Keratinocyte (primary cell): ENCODE results near the gene TSPAN11. TPM values are rescaled to one million over a fixed set of nuclear protein-coding genes. Genes with fewer than 3 reads are reported as not detected.

Experiments used
- DNase-seq: peaks from one replicate; pipeline ENCODE4 v3.0.0-alpha.2; 2011; ENCODE audit warnings: low read depth, missing footprints, low spot score
- FAIRE-seq: peaks from 2 replicates; lab custom pipeline; 2011; peaks lifted over from hg19 to GRCh38; lab: Jason Lieb, UNC
- H2AFZ ChIP-seq: 2 replicates; pipeline ENCODE4 v1.6.0; 2012; ENCODE audit warnings: low read length, control low read depth, inconsistent platforms; ENCODE audit not compliant: control insufficient read depth
- H3K27ac ChIP-seq: 2 replicates; pipeline ENCODE4 v1.5.1; 2011; ENCODE audit warnings: low read length; ENCODE audit not compliant: control insufficient read depth, insufficient read depth
- H3K27me3 ChIP-seq: 3 replicates; pipeline ENCODE4 v1.6.0; 2011; ENCODE audit warnings: low read length; ENCODE audit not compliant: control insufficient read depth, insufficient read depth; ENCODE audit errors: extremely low read depth
- H3K36me3 ChIP-seq, 2 experiments: 2 replicates in 1 of 2; 3 replicates in 1 of 2; pipeline ENCODE4 v1.5.1; 2011; ENCODE audit warnings: low read length in 2 of 2, mild to moderate bottlenecking in 1 of 2; ENCODE audit not compliant: control insufficient read depth in 2 of 2, insufficient read depth in 2 of 2; ENCODE audit errors: extremely low read depth in 1 of 2
- H3K4me1 ChIP-seq: 3 replicates; pipeline ENCODE4 v1.5.1; 2011; ENCODE audit warnings: low read length; ENCODE audit not compliant: control insufficient read depth, insufficient read depth; ENCODE audit errors: extremely low read depth
- H3K4me2 ChIP-seq: 3 replicates; pipeline ENCODE4 v1.6.0; 2011; ENCODE audit warnings: low read depth, low read length; ENCODE audit not compliant: control insufficient read depth, insufficient read depth; ENCODE audit errors: extremely low read depth
- H3K4me3 ChIP-seq, 3 experiments: fragments of 200-600 bp in 1 of 3; sonication (generic) in 1 of 3; 2 replicates in 2 of 3; 3 replicates in 1 of 3; pipeline ENCODE4 v1.5.1; 2011 to 2016; ENCODE audit warnings: low read length in 3 of 3, mild to moderate bottlenecking in 3 of 3, control low read depth in 2 of 3, inconsistent platforms in 1 of 3, low read depth in 1 of 3, mixed read lengths in 1 of 3, mixed run types in 1 of 3, moderate library complexity in 1 of 3; ENCODE audit not compliant: control insufficient read depth in 2 of 3, insufficient read depth in 2 of 3; ENCODE audit errors: extremely low read depth in 1 of 3
- H3K79me2 ChIP-seq: 2 replicates; pipeline ENCODE4 v1.6.0; 2012; ENCODE audit warnings: low read length; ENCODE audit not compliant: control insufficient read depth, insufficient read depth
- H3K9ac ChIP-seq: 3 replicates; pipeline ENCODE4 v1.6.0; 2011; ENCODE audit warnings: low read length; ENCODE audit not compliant: control insufficient read depth, insufficient read depth; ENCODE audit errors: extremely low read depth
- H3K9me1 ChIP-seq: 3 replicates; pipeline ENCODE4 v1.6.0; 2011; ENCODE audit warnings: low read length; ENCODE audit not compliant: control insufficient read depth, insufficient read depth; ENCODE audit errors: extremely low read depth
- H3K9me3 ChIP-seq: 2 replicates; pipeline ENCODE4 v1.5.1; 2012; ENCODE audit warnings: low read depth, low read length; ENCODE audit not compliant: control insufficient read depth
- H4K20me1 ChIP-seq: 3 replicates; pipeline ENCODE4 v1.6.0; 2011; ENCODE audit warnings: low read length; ENCODE audit not compliant: control insufficient read depth, insufficient read depth; ENCODE audit errors: extremely low read depth
- CTCF ChIP-seq, 3 experiments: IDR thresholded peaks in 1 of 3; conservative IDR thresholded peaks in 1 of 3; optimal IDR thresholded peaks in 1 of 3; 2 replicates in 2 of 3; 3 replicates in 1 of 3; pipeline versions ENCODE3 to v1.5.1; 2011; ENCODE audit warnings: low read length in 3 of 3, mild to moderate bottlenecking in 3 of 3, moderate library complexity in 2 of 3, control low read depth in 1 of 3, inconsistent platforms in 1 of 3; ENCODE audit not compliant: insufficient read depth in 2 of 3; ENCODE audit errors: extremely low read depth in 1 of 3
- EZH2 ChIP-seq: IDR thresholded peaks from one replicate; pipeline ENCODE4 v1.6.1; 2012; ENCODE audit warnings: inconsistent platforms, mild to moderate bottlenecking, low read length, moderate library complexity
- dilution Hi-C: fragments of 300-500 bp; cut with MboI; formaldehyde crosslinking; loops from one replicate; pipeline ENCODE4 v1.7.0; 2020; ENCODE audit warnings: low sequenced_read_pairs; ENCODE audit not compliant: extremely low pct_ligation_motif_present
- polyA plus RNA-seq, 5 experiments: library from polyadenylated mRNA; depleted of rRNA in 3 of 5; stranded (reverse) in 3 of 5; stranded (forward) in 1 of 5; unstranded in 1 of 5; fragments of >200 nt; gene quantifications; 1 replicate in 1 of 5; 2 replicates in 3 of 5; 3 replicates in 1 of 5; pipeline versions ENCODE4 v1.2.1 to v1.2.3, GENCODE V29; 2011 to 2012; ENCODE audit warnings: missing spikeins in 2 of 5, low read depth in 1 of 5, low replicate concordance in 1 of 5

The TSPAN11 gene
- polyA plus RNA-seq, 1 donor (not counting 4 experiments of a cell fraction or from before 2014, with no cell fraction given): not detected

GRCh38 chr12:30962047-30962446 lies 35.5 kb downstream of the TSPAN11 start:
- Histone ChIP-seq H3K36me3 (no peaks in the 10 kb centered on the region), H4K20me1 (no peaks in the 10 kb centered on the region), H3K4me3 (no peak overlapping the region), H3K9me3 (no peaks in the 10 kb centered on the region), H2AFZ (no peak overlapping the region), H3K27me3 (peaks cover 15% of the 10 kb centered on the region), H3K9ac (no peak overlapping the region), H3K9me1 (no peaks in the 10 kb centered on the region), H3K4me2 (no peak overlapping the region), H3K27ac (no peak overlapping the region), H3K79me2 (no peaks in the 10 kb centered on the region), H3K4me1 (no peaks in the 10 kb centered on the region)
- dilution Hi-C loops: no loop called here
- TF ChIP-seq EZH2 (no peak), CTCF (optimal IDR thresholded peaks at IDR 0.05 in 1 of 3, IDR thresholded peaks at IDR 0.05 in 1 of 3, conservative IDR thresholded peaks at IDR 0.05 in 1 of 3; ENCODE audit: extremely low read depth in 1 of 3, insufficient read depth in 2 of 3, low read length in 3 of 3) (no peak)
- no peak for DNase-seq
- no peak for FAIRE-seq

- dilution Hi-C loops: no loop called here
- Histone ChIP-seq H3K27ac (no peak overlapping the region), H3K4me2 (no peak overlapping the region), H3K27me3 (peaks cover 8% of the 10 kb centered on the region), H3K36me3 (no peaks in the 10 kb centered on the region), H3K4me1 (no peaks in the 10 kb centered on the region), H4K20me1 (no peaks in the 10 kb centered on the region), H3K9me3 (no peaks in the 10 kb centered on the region), H3K9me1 (no peaks in the 10 kb centered on the region), H3K9ac (no peak overlapping the region), H3K4me3 (no peak overlapping the region), H2AFZ (no peak overlapping the region), H3K79me2 (no peaks in the 10 kb centered on the region)
- DNase-seq (no peak), FAIRE-seq (no peak)
- TF ChIP-seq CTCF (optimal IDR thresholded peaks at IDR 0.05 in 1 of 3, IDR thresholded peaks at IDR 0.05 in 1 of 3, conservative IDR thresholded peaks at IDR 0.05 in 1 of 3; ENCODE audit: extremely low read depth in 1 of 3, insufficient read depth in 2 of 3, low read length in 3 of 3): no peak
- no peak for TF ChIP-seq EZH2
Observed at GRCh38 chr12:30963709-30964564, 37.4 kb downstream of the TSPAN11 start.
